SK-N-MC (cell line): ENCODE measurements around the gene SPDYE1.

Source experiments
- EZH2 ChIP-seq: fragments of 200-600 bp; sonication (generic); IDR thresholded peaks from one replicate; pipeline ENCODE4 v1.6.1; 2017; ENCODE audit warnings: antibody characterized with exemption
- FOXP2 ChIP-seq: optimal IDR thresholded peaks from 2 replicates; pipeline ENCODE3; 2011; ENCODE audit warnings: mild to moderate bottlenecking, moderate library complexity; ENCODE audit not compliant: insufficient read depth; ENCODE audit errors: extremely low read length, control extremely low read depth
- POLR2AphosphoS5 ChIP-seq: IDR thresholded peaks from 2 replicates; pipeline ENCODE4 v1.6.1; 2012; ENCODE audit warnings: mild to moderate bottlenecking, low read depth, low read length, borderline replicate concordance

- no peak for TF ChIP-seq POLR2AphosphoS5
- TF ChIP-seq EZH2, result no peak
- no peak for TF ChIP-seq FOXP2
Measured at GRCh38 chr7:44045226-44046014, 47.7 kb downstream of the SPDYE1 start.
